ENCODE measurements around the gene TGM1.

Gene TGM1

DNA sequence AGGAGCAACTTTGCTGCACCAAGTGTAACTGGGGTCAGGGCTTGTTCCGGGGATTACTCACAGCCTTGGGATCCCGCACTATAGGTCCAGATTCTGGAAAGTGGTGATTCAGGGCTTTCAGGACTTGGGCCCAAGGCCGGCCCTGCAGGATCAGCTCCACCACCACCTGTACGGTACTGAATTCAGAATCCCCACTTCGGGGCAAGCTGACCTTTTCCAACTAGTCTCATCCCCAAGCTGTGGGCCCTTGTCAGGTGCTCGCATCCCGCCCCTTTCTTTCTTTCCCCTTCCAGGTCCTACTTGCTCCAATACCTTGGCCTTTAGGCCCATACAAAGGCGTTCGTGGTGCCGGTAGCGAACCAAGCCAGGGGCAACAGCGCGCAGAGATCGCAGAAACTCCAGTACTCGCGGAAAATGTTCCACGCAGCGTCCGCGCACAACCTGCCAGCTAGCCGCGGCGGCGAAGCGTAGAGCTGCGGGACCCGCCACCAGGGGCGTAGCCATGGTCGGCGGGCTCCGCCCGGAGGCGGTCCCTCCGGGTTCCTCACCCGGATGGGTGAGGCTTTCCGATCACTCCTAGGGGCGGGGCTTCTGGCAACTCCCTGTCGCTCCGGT, 21.0 kb downstream of the TGM1 start:
- DNase-seq (ENCODE audit: extremely low read depth, low read depth), result peak; percentile 73
- TF ChIP-seq, protein P1, sequence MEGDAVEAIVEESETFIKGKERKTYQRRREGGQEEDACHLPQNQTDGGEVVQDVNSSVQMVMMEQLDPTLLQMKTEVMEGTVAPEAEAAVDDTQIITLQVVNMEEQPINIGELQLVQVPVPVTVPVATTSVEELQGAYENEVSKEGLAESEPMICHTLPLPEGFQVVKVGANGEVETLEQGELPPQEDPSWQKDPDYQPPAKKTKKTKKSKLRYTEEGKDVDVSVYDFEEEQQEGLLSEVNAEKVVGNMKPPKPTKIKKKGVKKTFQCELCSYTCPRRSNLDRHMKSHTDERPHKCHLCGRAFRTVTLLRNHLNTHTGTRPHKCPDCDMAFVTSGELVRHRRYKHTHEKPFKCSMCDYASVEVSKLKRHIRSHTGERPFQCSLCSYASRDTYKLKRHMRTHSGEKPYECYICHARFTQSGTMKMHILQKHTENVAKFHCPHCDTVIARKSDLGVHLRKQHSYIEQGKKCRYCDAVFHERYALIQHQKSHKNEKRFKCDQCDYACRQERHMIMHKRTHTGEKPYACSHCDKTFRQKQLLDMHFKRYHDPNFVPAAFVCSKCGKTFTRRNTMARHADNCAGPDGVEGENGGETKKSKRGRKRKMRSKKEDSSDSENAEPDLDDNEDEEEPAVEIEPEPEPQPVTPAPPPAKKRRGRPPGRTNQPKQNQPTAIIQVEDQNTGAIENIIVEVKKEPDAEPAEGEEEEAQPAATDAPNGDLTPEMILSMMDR (IDR thresholded peaks at IDR 0.05; ENCODE audit: low read depth, low read length), result peak; percentile 38

DNA sequence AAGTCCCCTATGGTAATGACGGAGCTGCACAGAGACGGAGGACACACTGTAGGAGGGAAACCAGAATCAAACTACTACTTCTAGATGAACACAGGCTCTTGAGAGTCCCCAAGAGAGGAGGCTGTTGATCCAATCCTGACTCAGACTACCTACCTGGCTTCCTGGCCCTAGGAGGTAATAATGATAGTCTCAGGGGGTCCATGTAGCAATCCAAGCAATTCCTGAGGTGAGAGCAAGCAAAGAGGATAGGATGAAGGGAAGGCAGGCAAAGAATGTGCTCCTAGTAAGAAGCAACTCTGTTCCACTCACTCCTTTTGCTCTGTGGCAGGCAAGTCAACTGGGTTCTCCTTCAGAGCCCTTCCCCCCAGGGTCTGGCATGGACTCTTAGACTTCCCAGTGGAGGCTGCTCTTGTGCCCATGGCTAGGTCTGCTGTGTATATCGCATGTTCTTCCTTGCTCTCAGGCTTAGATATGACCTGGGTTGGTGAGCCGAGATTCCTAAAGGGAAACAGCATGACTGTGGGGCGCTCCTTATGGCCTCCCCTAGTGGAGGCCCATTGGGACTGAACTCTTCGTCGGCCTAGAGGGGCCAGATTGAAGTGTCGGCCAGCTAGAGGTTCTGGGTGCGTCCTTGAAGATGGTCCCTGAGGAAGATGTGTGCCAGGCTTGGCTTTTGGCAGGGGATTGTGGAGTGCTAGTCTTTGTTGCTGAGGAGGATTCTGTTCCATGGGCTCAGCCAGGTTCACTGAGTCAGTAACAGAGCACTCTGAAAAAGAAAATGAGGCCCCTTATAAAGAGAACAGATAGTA, 22.7 kb downstream of the TGM1 start:
- no peak for DNase-seq (ENCODE audit: extremely low read depth, low read depth)
- TF ChIP-seq, protein P1 (IDR thresholded peaks at IDR 0.05; ENCODE audit: low read depth, low read length), result no peak

DNA sequence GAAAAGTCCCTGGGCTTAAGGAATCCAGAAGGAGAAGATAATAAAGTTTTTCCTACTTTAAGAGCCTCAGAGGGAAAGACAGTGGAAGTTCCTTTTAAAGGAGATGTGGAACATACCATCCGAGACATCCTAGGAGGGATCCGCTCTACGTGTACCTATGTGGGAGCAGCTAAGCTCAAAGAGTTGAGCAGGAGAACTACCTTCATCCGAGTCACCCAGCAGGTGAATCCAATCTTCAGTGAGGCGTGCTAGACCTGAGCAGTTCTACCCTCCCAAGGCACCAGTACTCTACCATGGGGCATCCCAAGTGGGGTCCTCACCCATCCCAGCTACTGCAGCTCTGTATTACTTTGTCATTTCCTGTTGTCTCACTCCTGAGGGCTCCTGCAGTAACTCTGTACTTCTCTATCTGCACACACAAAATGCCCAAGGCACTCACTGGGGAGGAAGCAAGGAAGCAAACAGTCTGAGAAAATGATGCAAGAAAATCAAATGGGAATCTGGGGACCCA, 24.4 kb downstream of the TGM1 start:
- DNase-seq (ENCODE audit: extremely low read depth, low read depth), result no peak
- TF ChIP-seq, protein P1 (IDR thresholded peaks at IDR 0.05; ENCODE audit: low read depth, low read length), result no peak

DNA sequence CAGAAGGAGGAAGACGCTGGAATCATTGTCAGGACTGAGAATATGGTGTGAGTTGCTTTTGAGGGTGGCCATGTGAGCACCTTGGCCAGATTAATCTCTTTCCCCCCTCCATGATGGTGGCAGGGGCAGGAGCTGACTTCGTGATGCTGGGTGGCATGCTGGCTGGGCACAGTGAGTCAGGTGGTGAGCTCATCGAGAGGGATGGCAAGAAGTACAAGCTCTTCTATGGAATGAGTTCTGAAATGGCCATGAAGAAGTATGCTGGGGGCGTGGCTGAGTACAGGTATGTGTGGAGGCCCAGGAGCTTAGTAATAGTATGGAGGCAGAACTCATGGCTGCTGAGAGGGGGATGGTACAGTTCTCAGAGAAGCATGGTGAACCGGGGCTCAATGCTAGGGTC, 24.9 kb downstream of the TGM1 start:
- TF ChIP-seq, protein P1 (IDR thresholded peaks at IDR 0.05; ENCODE audit: low read depth, low read length), result no peak
- no peak for DNase-seq (ENCODE audit: extremely low read depth, low read depth)

DNA sequence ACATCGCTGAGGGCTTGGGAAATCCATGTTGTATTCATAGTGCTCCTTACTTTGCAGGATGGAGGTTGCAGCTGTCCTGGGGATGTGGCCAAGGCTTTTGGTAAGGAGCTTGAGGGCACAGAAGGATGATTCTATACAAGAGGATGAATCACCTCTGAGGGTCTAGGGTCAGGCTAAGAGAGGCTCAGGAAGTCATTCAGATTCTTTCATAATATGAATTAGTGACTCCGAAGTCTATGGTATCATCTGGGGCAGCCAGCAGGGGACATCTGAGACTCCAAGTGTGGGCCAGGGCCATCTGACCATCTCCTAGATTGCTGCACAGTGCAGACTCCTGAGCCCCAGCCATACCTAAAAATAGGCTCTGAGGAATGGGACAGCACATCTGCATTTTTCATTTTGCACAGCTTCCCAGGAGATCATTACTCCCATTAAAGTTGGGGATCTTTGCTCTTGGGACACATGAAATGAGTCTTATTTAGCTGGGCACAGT, 25.5 kb downstream of the TGM1 start:
- TF ChIP-seq, protein P1 (IDR thresholded peaks at IDR 0.05; ENCODE audit: low read depth, low read length), result no peak
- DNase-seq (ENCODE audit: extremely low read depth, low read depth), result no peak

DNA sequence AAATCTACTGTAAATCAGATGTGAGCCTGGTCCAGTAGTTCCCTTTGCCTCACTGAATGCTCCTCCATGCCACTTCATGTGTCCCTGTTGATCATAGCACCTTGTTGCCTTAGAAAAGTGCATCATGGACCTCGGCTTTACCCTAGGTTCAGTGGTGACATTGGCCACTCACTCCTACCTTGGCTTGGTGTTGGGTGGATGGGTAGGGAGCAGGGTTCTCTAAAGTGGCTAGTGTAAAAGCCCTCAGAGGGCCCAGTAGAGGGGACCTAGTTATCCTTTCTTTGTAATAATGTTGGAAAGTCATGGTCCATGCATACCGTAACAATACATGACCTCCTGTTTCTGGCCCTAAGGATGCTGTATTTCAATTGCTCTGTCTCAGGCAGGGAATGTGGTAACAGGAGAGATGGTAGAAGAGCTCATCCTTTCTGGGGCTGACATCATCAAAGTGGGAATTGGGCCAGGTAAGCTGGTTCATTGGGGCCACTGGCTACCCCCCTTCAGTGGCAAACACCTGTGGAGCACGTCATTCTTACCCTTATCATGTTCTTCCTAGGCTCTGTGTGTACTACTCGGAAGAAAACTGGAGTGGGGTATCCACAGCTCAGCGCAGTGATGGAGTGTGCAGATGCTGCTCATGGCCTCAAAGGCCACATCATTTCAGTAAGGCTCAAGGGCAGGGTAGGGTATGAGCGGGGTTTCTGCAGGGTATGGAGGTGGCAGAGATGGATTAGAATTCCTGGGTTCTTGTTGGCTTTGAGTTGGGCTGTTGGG, 26.1 kb downstream of the TGM1 start:
- DNase-seq (ENCODE audit: extremely low read depth, low read depth), result no peak
- TF ChIP-seq, protein P1 (IDR thresholded peaks at IDR 0.05; ENCODE audit: low read depth, low read length), result no peak
